Pancreas (tissue), 10 donors: Measurements from ENCODE around the gene PRAMEF4. TPM values are rescaled to one million over a fixed set of nuclear protein-coding genes. Genes with fewer than 3 reads are reported as not detected.
"Not testable (repeated sequence)": the region's sequence is repeated elsewhere in the genome, so short reads cannot be mapped to it uniquely, and the experiment has no call there.

ENCODE experiments used
- ATAC-seq, 4 donors: fragments of 200-7000 bp; cut with Tn5 transposase; one replicate each; pipeline versions ENCODE4 v1.8.0 to v1.9.1; 2020; ENCODE audit warnings: mild to moderate bottlenecking in 4 of 4, moderate library complexity in 4 of 4
- DNase-seq, 6 donors: peaks; one replicate each; pipeline ENCODE4 v3.0.0-alpha.2; 2020
- FAIRE-seq: peaks from 2 replicates; lab custom pipeline; 2012; peaks lifted over from hg19 to GRCh38; lab: Jason Lieb, UNC
- H3K27ac ChIP-seq, 4 donors: fragments of 200-600 bp; sonication (generic); 1 replicate in 3 of 4; 2 replicates in 1 of 4; pipeline versions ENCODE4 v1.5.0 to v1.8.0; 2020
- H3K27me3 ChIP-seq, 4 donors: fragments of 200-600 bp; one replicate each; pipeline ENCODE4 v1.8.0; 2021
- H3K36me3 ChIP-seq, 3 donors: fragments of 200-600 bp; sonication (generic) in 1 of 3; one replicate each; pipeline versions ENCODE4 v1.5.0 to v1.8.0; 2020 to 2021
- H3K4me1 ChIP-seq, 3 donors: fragments of 200-600 bp; one replicate each; pipeline ENCODE4 v1.8.0; 2021
- H3K4me3 ChIP-seq, 4 donors: fragments of 200-600 bp; sonication (generic) in 2 of 4; one replicate each; pipeline versions ENCODE4 v1.5.0 to v1.8.0; 2020 to 2021
- H3K9me3 ChIP-seq, 4 donors: fragments of 200-600 bp; one replicate each; pipeline ENCODE4 v1.8.0; 2021
- WGBS, 2 donors: extraction: QIAGEN DNeasy Blood & Tissue Kit; methylation state at CpG; one replicate each; pipeline ENCODE4 v1.1.7; 2013; 5-methylcytosine and 5-hydroxymethylcytosine counted together
- intact Hi-C, 3 donors: fragments of 100-400 bp; cut with DNase I; formaldehyde crosslinking; loops; one replicate each; pipeline versions ENCODE4 v1.11.1 to v1.14.2; 2022
- polyA plus RNA-seq, 2 donors: library from polyadenylated mRNA; stranded (reverse); fragments of 200-250 nt; gene quantifications; one replicate each; pipeline ENCODE4 v1.2.3, GENCODE V29; 2013
- total RNA-seq, 6 donors: library from RNA; stranded (reverse); fragmentation: NEBNext Ultra II Directional in 4 of 6; extraction: Animal tissue kit (Norgen Biotek cat#: 25700) in 4 of 6; gene quantifications; one replicate each; pipeline versions ENCODE4 v1.2.1 to v1.2.4, GENCODE V29; 2021 to 2023
- donor health status: healthy with polysubstance abuse.
- donor health status: DM: no; HTN: no; CAD: no; lungs with moderate emphysema.
- donor health status: DM: no; HTN: no; CAD: no.
- donor health status: control.
- donor health status: control.
- donor health status: Bipolar disorder and iron deficiency.
- donor health status: DM: yes; HTN: yes; CAD: no.
- donor health status: DM: no; HTN: no; CAD: no.
- donor health status: DM: no; HTN: no; CAD: no.
- donor health status: DM: yes; HTN: yes; CAD: no.

Gene PRAMEF4
- not detected for total RNA-seq
- polyA plus RNA-seq, result not detected

DNA sequence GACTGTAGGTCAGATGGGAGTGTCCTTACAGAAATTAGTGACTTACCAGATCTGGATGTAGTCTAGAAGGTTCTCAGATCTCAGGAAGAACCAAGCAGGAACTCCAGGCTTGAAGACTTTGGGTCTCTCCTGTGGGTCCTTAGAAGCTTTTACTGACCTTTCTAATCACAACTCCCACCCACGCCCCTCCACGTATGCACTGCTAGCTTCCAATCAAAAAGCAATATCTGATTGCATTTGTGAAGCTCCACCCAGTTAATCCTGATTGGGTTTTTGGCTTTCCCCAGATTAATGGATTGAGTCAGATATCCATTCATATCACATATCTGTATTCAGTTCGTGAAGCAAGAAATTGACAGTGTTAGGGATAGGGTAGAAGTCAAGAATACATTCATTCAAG, at the start of gene PRAMEF4:
PRAMEF4 (minus strand) TSS at position 101 of the 400 bp plus-strand sequence. CDS start 2,807 bp downstream, outside the sequence.
- H3K27me3 ChIP-seq, DNase-seq, H3K36me3 ChIP-seq, ATAC-seq, H3K9me3 ChIP-seq, H3K4me3 ChIP-seq, H3K4me1 ChIP-seq, H3K27ac ChIP-seq, intact Hi-C loops, FAIRE-seq: not testable (repeated sequence)
- 59 to 63% methylated on average over 3 of the region's 3 CpGs for WGBS, 2 donors

DNA sequence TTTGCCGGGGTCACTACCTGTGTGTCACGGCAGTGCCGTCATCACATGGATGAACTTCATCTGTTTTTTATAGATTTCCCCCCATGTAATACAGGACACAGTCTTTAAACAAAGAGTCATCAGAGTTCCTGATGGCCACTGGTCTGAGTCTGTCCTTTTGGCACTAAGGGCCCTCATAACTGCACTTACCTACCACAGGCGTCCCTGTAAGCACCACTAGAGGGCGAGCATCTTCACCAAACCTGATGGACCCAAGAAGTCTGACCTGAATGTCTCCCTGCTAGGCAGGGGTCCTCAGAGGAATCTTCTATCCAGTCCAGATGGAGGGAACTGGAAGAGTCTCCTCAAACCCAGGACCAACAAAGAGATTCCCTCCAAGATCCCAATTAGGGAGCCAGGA, 38.4 kb upstream of the PRAMEF4 start:
- H3K27ac ChIP-seq, H3K4me3 ChIP-seq, H3K9me3 ChIP-seq, H3K4me1 ChIP-seq, DNase-seq, H3K27me3 ChIP-seq, FAIRE-seq, intact Hi-C loops, H3K36me3 ChIP-seq: not testable (repeated sequence)
- WGBS, 2 donors, result 20 to 26% methylated on average over 1 to 3 of the region's 5 CpGs
- peak in 1 of 4 donors; percentile 27 for ATAC-seq

DNA sequence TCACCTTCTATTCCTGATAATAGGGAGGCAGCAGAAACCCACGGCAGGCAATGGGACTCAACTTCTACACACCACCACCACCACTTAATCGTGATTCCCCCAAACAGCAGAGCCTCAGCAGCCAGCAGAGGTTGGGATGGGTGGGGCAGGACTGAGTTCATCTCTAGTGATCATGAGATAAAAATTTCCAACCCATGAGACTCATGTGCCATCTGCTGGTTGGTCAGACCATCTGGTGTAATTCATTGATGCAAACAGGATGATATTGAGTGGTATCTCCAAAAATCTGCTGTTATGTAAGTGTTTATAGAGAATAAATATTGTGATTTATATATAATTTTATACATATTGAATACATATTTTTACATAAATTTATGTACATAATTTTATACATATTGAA, 35.7 kb upstream of the PRAMEF4 start:
- FAIRE-seq, ATAC-seq: not testable (repeated sequence)
- 50 to 55% methylated on average over 2 of the region's 2 CpGs for WGBS, 2 donors

DNA sequence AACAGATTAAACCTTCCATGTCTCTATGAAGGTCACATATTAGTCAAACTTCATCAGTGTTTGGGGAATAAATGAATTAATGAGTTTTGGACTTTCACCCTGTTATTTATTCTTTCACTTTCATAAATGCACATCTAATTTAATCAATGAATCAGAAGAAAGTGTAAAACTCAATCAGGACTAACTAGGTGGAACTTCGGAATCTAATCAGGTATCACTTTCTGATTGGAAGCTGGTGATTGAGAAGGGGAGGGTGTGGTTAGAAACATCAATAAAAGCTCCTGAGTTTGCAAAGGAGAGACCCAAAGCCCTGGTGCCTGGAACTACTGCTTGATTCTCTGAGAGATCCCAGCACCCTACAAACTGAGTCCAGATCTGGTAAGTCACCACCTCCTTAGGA, 30.3 kb upstream of the PRAMEF4 start, which contains the start of gene PRAMEF7:
PRAMEF7 (plus strand) TSS at position 301 of the 400 bp plus-strand sequence. CDS start 1,083 bp downstream, outside the sequence.
- FAIRE-seq, H3K27ac ChIP-seq, intact Hi-C loops, H3K36me3 ChIP-seq, H3K4me3 ChIP-seq, ATAC-seq, H3K9me3 ChIP-seq, DNase-seq, H3K27me3 ChIP-seq, H3K4me1 ChIP-seq: not testable (repeated sequence)
- no CpG with 5 or more reads among the region's 1 CpG for WGBS, 2 donors

More for the DNA sequence above, 35.7 kb upstream of the PRAMEF4 start:
- H3K9me3 ChIP-seq, H3K27me3 ChIP-seq, H3K27ac ChIP-seq, intact Hi-C loops, DNase-seq, H3K4me1 ChIP-seq, H3K36me3 ChIP-seq, H3K4me3 ChIP-seq: not testable (repeated sequence)

DNA sequence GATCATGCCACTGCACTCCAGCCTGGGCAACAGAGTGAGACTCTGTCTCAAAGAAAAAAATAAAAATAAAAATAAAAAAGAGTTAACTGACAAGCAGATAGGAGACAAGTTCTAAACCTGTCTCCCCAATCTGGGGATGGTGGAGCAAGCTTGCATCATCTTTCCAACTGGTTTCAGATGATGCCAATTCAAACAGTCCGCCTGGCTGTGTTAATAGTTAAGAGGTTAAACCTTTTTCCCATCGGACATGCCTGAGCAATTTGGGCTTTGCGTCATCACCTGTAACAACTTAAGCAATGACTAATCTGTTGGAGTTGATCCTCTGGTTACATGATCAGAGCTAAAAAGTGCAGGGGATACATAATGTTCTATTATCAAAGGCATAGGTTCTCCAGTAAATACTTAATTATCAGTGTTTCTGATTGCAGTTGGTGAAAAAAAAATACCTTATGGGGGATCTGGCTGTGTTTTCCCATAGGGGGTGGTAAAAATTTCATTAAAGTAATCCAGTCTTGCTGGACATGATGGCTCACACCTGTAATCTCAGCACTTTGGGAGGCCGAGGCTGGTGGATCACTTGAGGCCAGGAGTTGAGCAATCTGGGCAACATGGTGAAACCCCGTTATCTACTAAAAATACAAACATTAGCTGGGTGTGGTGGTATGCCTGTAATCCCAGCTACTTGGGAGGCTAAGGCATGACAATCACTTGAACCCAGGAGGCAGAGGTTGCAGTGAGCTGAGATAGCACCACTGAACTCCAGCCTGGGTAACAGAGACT, 18.0 kb upstream of the PRAMEF4 start:
- DNase-seq, H3K4me1 ChIP-seq, H3K27ac ChIP-seq, H3K9me3 ChIP-seq, H3K27me3 ChIP-seq, H3K36me3 ChIP-seq, FAIRE-seq, H3K4me3 ChIP-seq, intact Hi-C loops, ATAC-seq: not testable (repeated sequence)
- WGBS, 2 donors, result 60 to 67% methylated on average over 3 of the region's 5 CpGs

DNA sequence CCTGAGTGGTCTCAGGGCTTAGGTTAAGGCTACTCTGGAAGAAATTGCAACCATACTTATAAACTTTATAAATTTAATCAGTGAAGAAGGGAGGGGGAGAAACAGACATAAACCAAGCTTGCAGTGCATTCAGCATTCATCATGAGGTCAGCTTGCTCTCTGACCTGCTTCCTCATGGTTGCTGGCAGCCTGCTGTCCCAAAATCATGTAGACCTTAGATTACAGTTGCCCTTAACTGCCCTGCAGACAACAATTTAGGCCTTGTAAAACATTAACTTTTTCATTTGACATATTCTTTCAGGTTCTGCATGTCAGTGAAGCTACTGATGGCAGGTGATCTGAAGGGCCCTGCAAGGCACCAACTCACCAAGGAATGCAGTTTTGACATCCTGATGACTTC, 13.2 kb upstream of the PRAMEF4 start:
- H3K36me3 ChIP-seq, H3K27me3 ChIP-seq, H3K4me1 ChIP-seq, intact Hi-C loops, FAIRE-seq, H3K27ac ChIP-seq, DNase-seq, H3K4me3 ChIP-seq, H3K9me3 ChIP-seq, ATAC-seq: not testable (repeated sequence)

DNA sequence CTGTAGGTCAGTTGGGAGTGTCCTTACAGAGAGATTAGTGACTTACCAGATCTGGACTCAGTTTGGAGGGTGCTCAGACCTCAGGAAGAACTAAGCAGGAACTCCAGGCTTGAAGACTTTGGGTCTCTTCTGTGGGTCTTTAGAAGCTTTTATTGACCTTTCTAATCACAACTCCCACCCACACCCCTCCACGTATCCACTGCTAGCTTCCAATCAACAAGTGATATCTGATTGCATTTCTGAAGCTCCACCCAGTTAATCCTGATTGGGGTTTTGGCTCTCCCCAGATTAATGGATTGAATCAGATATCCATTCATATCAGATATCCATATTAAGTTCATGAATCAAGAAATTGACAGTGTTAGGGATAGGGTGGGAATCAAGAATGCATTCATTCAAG, 12.2 kb upstream of the PRAMEF4 start, which contains the start of gene PRAMEF10:
PRAMEF10 (minus strand) TSS at position 101 of the 400 bp plus-strand sequence. CDS start 2,423 bp downstream, outside the sequence.
- H3K27me3 ChIP-seq, H3K27ac ChIP-seq, H3K4me1 ChIP-seq, ATAC-seq, H3K9me3 ChIP-seq, H3K36me3 ChIP-seq, DNase-seq, intact Hi-C loops, H3K4me3 ChIP-seq, FAIRE-seq: not testable (repeated sequence)
- WGBS, 2 donors, result 33% methylated on average over 1 of the region's 1 CpG; no CpG with 5 or more reads in 1 of the 2 donors

DNA sequence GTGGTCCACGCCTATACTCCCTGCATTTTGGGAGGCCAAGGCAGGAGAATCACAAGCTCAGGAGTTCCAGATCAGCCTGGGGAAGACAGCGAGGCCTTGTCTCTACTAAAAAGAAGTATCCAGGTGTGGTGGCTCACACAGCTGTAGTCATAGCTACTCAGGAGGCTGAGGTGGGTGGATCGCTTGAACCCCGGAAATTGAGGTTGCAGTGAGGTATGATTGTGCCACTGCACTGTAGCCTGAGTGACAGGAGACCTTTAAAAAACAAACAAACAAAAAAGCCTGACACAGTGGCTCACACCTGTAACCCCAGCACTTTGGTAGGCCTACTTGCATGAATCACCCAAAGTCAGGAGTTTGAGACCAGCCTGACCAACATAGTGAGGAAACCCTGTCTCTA, 7.5 kb downstream of the PRAMEF4 start:
- DNase-seq, H3K36me3 ChIP-seq, ATAC-seq, H3K27me3 ChIP-seq, H3K4me3 ChIP-seq, FAIRE-seq, H3K27ac ChIP-seq, H3K9me3 ChIP-seq, intact Hi-C loops, H3K4me1 ChIP-seq: not testable (repeated sequence)
- 61 to 62% methylated on average over 3 of the region's 4 CpGs for WGBS, 2 donors

DNA sequence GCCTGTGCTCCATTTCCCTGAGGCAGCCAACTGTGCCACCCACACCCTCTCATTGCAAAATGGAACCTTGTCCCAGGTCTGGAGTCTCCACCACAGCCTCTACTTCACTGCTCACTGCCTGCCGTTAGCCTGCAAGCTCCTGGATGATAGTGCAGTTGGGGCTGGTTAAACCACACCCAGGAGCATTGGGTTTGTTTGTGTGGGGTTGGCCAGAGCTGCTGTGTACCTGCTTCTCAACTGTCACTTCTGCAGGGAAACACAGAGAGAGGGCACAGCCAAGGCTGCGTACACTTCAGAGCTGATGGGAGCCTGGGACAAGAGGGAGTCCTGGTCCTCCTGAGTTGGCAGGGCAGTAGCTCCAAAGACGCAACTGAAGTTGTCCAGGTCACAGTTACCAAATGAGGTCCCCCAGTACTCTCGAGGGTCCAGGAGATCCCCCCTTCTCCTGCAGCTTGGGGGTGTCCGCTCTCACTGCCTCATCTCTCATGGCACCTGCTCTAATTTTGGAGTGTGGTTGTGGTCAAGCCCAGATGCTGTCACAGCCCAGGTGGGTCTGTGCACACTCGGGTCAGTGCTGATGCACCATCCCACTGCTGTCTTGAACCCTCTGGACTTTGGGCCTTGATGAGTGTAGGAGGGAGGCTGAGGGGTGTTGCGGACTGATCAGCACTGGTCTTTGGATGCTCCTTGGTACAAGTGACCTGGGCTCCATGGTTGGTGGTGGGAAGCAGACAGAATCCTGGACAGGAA, 22.7 kb downstream of the PRAMEF4 start:
- H3K27ac ChIP-seq, intact Hi-C loops, H3K27me3 ChIP-seq, FAIRE-seq, ATAC-seq, DNase-seq, H3K9me3 ChIP-seq, H3K4me3 ChIP-seq, H3K36me3 ChIP-seq, H3K4me1 ChIP-seq: not testable (repeated sequence)
- 63 to 75% methylated on average over 3 to 5 of the region's 7 CpGs for WGBS, 2 donors

DNA sequence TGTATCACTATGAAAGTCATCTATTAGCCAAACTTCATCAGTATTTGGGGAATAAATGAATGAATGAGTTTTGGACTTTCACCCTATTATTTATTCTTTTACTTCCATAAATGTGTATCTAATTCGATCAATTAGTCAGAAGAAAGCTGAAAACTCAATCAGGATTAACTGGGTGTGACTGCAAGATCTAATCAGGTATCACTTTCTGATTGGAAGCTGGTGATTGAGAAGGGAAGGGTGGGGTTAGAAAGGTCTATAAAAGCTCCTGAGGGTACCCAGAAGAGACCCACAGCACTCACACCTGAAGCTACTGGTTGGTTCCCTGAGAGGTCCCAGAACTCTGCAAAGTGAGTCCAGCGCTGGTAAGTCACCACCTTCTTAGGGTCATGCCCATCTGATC, 29.2 kb downstream of the PRAMEF4 start, which contains the start of gene PRAMEF2:
PRAMEF2 (plus strand) TSS at position 301 of the 400 bp plus-strand sequence. CDS start 1,924 bp downstream, outside the sequence.
- H3K36me3 ChIP-seq, H3K9me3 ChIP-seq, H3K27ac ChIP-seq, DNase-seq, H3K4me3 ChIP-seq, H3K27me3 ChIP-seq, FAIRE-seq, ATAC-seq, intact Hi-C loops, H3K4me1 ChIP-seq: not testable (repeated sequence)
- 56 to 60% methylated on average over 2 of the region's 2 CpGs for WGBS, 2 donors
